ENCODE measurements around the gene NPHP1. TPM values are rescaled to one million over a fixed set of nuclear protein-coding genes. Genes with fewer than 3 reads are reported as not detected.

Gene NPHP1
- total RNA-seq, 2 donors from 2014 or later, result 8.4 to 10.6 TPM

DNA sequence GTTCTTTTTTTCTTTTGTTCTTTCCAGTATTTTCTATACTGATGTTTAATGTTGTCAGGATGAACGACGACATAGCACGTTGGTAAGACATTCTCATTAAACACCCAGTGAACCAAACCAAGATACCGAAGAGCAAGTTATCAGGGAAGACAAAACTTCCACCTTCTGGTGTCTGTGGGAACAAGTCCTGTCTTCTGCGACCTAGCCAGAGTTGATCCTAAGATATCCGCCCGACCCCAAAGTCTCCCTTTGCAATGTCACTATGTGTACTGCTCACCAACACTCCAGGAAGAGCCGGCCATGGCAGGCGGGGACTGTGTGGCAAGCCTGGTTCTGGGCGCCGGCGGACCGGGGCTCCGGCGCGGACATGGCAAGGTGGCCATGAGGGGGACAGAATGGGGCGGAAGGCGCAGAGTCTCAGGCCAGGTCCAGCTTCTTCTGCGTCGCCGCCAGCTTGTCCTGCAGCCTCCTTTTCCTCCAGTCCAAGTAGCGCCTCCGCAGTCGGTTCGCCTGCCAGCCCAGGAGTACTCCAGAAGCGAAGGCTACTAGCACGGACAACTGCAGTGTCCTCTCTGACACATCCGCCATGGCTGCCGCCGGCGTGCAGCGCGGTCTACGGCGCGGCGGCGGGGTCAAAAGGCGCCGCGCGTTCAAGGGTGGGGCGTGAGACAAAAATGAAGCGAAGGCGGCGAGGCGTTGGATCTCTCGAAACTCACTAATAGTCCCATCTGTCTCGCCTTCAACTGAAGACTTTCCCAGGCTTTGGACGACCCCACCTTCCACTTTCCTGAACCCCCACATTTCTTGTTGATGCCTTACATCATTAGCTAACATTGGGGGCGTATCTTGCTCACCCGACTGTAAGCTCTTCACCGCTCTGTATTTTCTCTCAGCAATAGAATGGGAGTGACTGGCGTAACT, 7.4 kb upstream of the NPHP1 start, which contains the start of gene MTLN:
Gene MTLN (minus strand): TSS at position 610 of the 921 bp plus-strand sequence. CDS start 22 bp downstream, at position 588.
- TF ChIP-seq, protein P1, sequence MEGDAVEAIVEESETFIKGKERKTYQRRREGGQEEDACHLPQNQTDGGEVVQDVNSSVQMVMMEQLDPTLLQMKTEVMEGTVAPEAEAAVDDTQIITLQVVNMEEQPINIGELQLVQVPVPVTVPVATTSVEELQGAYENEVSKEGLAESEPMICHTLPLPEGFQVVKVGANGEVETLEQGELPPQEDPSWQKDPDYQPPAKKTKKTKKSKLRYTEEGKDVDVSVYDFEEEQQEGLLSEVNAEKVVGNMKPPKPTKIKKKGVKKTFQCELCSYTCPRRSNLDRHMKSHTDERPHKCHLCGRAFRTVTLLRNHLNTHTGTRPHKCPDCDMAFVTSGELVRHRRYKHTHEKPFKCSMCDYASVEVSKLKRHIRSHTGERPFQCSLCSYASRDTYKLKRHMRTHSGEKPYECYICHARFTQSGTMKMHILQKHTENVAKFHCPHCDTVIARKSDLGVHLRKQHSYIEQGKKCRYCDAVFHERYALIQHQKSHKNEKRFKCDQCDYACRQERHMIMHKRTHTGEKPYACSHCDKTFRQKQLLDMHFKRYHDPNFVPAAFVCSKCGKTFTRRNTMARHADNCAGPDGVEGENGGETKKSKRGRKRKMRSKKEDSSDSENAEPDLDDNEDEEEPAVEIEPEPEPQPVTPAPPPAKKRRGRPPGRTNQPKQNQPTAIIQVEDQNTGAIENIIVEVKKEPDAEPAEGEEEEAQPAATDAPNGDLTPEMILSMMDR (conservative IDR thresholded peaks at IDR 0.05), result no peak
- Histone ChIP-seq H3K9ac (ENCODE audit: extremely low read depth, low read length, poor library complexity, severe bottlenecking) (peak within 1 kb of the TSS; percentile 56), H3K27ac (ENCODE audit: low read depth, low read length) (no peak within 1 kb of the TSS), H3K36me3 (ENCODE audit: control insufficient read depth, insufficient read depth, low read length) (peaks cover 18% of the 10 kb centered on the region), H3K4me3 (ENCODE audit: low read length) (peak within 1 kb of the TSS; percentile 88), H3K27me3 (ENCODE audit: control insufficient read depth, insufficient read depth, low read length, poor library complexity, severe bottlenecking) (no peaks in the 10 kb centered on the region), H3K4me1 (ENCODE audit: control insufficient read depth, insufficient read depth, low read length) (no peaks in the 10 kb centered on the region), H3K9me3 (ENCODE audit: control insufficient read depth, low read length) (peaks cover 31% of the 10 kb centered on the region)
- peak within 1 kb of the TSS; percentile 70 for H3K27ac Mint-ChIP-seq
- peaks cover 3% of the 10 kb centered on the region for H3K36me3 Mint-ChIP-seq (ENCODE audit: low read depth)
- peak within 1 kb of the TSS; percentile 70 for H3K4me3 Mint-ChIP-seq
- H3K27me3 Mint-ChIP-seq (ENCODE audit: insufficient read depth), result peaks cover 9% of the 10 kb centered on the region
- no peaks in the 10 kb centered on the region for H3K4me1 Mint-ChIP-seq
- DNase-seq, result peak; percentile 90
- peaks cover 37% of the 10 kb centered on the region for H3K9me3 Mint-ChIP-seq
- 1 to 3% methylated on average over 16 to 53 of the region's 54 CpGs for WGBS, 2 experiments (ENCODE audit: insufficient coverage in 1 of 2, insufficient read length in 1 of 2)

DNA sequence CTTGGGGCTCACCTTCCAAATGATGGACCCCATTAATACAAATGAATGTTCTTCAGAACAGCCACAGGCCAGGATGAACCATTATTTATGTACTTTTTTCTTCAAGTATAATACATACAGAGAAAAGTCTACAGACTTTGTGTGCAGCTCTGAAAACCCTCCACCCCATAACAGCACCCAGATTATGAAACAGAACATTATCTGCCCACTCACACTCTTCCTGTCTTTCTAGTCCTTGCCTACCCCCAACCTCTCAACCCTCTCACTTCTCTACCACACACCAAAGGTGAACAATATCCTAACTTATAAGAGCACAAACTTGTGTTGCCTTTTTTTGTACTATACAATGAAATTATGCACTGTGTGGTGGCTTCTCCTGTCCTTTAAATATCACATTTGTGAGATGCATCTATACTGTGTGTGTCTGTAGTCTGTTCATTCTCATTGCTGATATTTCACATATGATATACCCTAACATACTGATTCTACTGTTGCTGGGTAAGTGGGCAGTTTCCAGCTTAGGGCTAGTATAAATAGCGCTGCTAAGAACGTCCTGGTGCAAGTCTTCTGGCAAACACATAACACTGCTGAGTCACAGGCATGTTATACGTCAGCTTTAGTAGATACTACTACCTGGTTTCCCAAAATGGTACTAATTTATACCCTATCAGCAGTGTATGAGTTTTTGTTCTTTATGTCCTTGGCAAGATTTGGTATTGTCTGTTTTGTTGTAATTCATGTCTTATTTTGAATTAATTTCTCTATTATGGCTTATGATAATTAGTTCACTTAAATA, 1.0 kb upstream of the NPHP1 start:
- H3K9me3 ChIP-seq (ENCODE audit: control insufficient read depth, low read length), result no peaks in the 10 kb centered on the region
- no peak for DNase-seq
- Mint-ChIP-seq H3K36me3 (ENCODE audit: low read depth) (peaks cover 3% of the 10 kb centered on the region), H3K4me3 (peak overlapping the region; percentile 86), H3K9me3 (no peaks in the 10 kb centered on the region), H3K27me3 (ENCODE audit: insufficient read depth) (peaks cover 4% of the 10 kb centered on the region), H3K27ac (no peak overlapping the region), H3K4me1 (peaks cover 4% of the 10 kb centered on the region)
- H3K4me3 ChIP-seq (ENCODE audit: low read length), result peak overlapping the region; percentile 97
- TF ChIP-seq, protein P1 (conservative IDR thresholded peaks at IDR 0.05), result no peak
- H3K36me3 ChIP-seq (ENCODE audit: control insufficient read depth, insufficient read depth, low read length), result peaks cover 18% of the 10 kb centered on the region
- 86% methylated on average over 3 of the region's 3 CpGs; no CpG with 5 or more reads in 1 of the 2 experiments for WGBS, 2 experiments (ENCODE audit: insufficient coverage in 1 of 2, insufficient read length in 1 of 2)
- no peak overlapping the region for H3K9ac ChIP-seq (ENCODE audit: extremely low read depth, low read length, poor library complexity, severe bottlenecking)
- H3K27me3 ChIP-seq (ENCODE audit: control insufficient read depth, insufficient read depth, low read length, poor library complexity, severe bottlenecking), result no peaks in the 10 kb centered on the region
- H3K27ac ChIP-seq (ENCODE audit: low read depth, low read length), result no peak overlapping the region
- no peaks in the 10 kb centered on the region for H3K4me1 ChIP-seq (ENCODE audit: control insufficient read depth, insufficient read depth, low read length)

DNA sequence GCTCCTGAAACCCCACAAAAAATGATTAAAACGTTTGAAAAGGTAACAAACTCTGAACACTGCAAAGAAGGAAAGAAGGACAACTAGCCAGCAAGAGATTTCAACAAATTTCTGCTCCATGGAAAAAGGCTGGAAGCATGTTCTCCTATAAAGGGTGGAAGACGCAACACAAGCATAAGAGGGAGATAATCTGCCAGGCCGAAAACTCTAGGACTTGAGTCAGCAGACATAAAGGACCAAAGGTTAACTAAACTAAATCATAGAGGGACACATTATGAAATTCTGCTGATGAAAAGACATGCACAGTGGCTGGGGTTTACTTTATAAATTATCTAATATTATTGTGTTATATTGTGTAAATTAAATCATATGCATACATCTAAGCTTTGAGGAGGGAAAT, 6.8 kb downstream of the NPHP1 start:
- no peaks in the 10 kb centered on the region for H3K27me3 ChIP-seq (ENCODE audit: control insufficient read depth, insufficient read depth, low read length, poor library complexity, severe bottlenecking)
- H3K4me3 ChIP-seq (ENCODE audit: low read length), result no peak overlapping the region
- H3K9me3 ChIP-seq (ENCODE audit: control insufficient read depth, low read length), result no peaks in the 10 kb centered on the region
- no peak overlapping the region for H3K27ac ChIP-seq (ENCODE audit: low read depth, low read length)
- no peaks in the 10 kb centered on the region for H3K4me1 ChIP-seq (ENCODE audit: control insufficient read depth, insufficient read depth, low read length)
- H3K9ac ChIP-seq (ENCODE audit: extremely low read depth, low read length, poor library complexity, severe bottlenecking), result no peak overlapping the region
- no peaks in the 10 kb centered on the region for H3K36me3 ChIP-seq (ENCODE audit: control insufficient read depth, insufficient read depth, low read length)
- no peak for DNase-seq
- Mint-ChIP-seq H3K4me3 (no peak overlapping the region), H3K27ac (no peak overlapping the region), H3K27me3 (ENCODE audit: insufficient read depth) (peaks cover 6% of the 10 kb centered on the region), H3K9me3 (peaks cover 2% of the 10 kb centered on the region), H3K4me1 (no peaks in the 10 kb centered on the region), H3K36me3 (ENCODE audit: low read depth) (peaks cover 3% of the 10 kb centered on the region)
- WGBS, 2 experiments (ENCODE audit: insufficient coverage in 1 of 2, insufficient read length in 1 of 2), result 79 to 86% methylated on average over 2 to 3 of the region's 3 CpGs
- TF ChIP-seq, protein P1 (conservative IDR thresholded peaks at IDR 0.05), result no peak
